ENCODE measurements around the gene COL5A1.

DNA sequence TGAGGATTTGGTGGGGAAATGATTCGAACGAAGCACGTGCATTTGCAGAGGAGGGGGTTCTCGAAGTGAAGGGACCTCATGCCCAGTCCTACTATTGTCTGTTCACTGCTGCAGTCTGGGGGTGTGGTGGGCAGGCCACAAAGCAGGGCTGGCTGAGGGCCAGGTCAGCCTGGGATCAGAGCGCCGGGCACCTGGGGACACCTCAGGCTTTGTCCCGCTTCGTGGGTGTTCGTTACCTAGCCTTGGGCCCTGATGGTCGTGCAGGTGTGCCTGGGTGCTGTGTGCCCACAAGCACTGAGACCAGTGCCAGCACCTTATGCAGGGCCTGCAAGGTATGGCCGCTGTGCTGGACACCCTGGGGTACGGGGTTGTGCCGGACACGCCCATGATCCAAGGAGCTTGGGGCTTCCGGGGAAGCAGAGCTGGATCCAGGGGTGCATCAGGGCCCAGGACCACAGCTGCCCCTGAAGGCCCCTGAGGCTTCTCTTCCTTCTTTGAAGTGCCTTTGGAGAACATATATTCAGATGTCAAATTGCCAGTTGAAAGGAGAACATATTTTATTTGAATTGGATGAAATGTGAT is 80.6 kb downstream of the COL5A1 start:
- TF ChIP-seq, protein P1, sequence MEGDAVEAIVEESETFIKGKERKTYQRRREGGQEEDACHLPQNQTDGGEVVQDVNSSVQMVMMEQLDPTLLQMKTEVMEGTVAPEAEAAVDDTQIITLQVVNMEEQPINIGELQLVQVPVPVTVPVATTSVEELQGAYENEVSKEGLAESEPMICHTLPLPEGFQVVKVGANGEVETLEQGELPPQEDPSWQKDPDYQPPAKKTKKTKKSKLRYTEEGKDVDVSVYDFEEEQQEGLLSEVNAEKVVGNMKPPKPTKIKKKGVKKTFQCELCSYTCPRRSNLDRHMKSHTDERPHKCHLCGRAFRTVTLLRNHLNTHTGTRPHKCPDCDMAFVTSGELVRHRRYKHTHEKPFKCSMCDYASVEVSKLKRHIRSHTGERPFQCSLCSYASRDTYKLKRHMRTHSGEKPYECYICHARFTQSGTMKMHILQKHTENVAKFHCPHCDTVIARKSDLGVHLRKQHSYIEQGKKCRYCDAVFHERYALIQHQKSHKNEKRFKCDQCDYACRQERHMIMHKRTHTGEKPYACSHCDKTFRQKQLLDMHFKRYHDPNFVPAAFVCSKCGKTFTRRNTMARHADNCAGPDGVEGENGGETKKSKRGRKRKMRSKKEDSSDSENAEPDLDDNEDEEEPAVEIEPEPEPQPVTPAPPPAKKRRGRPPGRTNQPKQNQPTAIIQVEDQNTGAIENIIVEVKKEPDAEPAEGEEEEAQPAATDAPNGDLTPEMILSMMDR (conservative IDR thresholded peaks at IDR 0.05; ENCODE audit: low read depth, low read length) = no peak
- no peak for TF ChIP-seq EZH2phosphoT487 (IDR thresholded peaks at IDR 0.05; ENCODE audit: borderline replicate concordance, low read length)
